VCaP (cell line): ENCODE measurements around the gene SREK1IP1.

Source experiments
- H3K27ac ChIP-seq: fragments of 450-650 bp; 2 replicates; pipeline ENCODE4 v1.5.1; 2017
- TF ChIP-seq, protein P1 (sequence below): fragments of 450-650 bp; conservative IDR thresholded peaks from 2 replicates; pipeline ENCODE4 v1.5.1; 2017; ENCODE audit warnings: mild to moderate bottlenecking, moderate library complexity

SREK1IP1 gene

GRCh38 chr5:64682608-64683007 is 85.9 kb downstream of the SREK1IP1 start:
- no peak overlapping the region for H3K27ac ChIP-seq
- TF ChIP-seq, protein P1, sequence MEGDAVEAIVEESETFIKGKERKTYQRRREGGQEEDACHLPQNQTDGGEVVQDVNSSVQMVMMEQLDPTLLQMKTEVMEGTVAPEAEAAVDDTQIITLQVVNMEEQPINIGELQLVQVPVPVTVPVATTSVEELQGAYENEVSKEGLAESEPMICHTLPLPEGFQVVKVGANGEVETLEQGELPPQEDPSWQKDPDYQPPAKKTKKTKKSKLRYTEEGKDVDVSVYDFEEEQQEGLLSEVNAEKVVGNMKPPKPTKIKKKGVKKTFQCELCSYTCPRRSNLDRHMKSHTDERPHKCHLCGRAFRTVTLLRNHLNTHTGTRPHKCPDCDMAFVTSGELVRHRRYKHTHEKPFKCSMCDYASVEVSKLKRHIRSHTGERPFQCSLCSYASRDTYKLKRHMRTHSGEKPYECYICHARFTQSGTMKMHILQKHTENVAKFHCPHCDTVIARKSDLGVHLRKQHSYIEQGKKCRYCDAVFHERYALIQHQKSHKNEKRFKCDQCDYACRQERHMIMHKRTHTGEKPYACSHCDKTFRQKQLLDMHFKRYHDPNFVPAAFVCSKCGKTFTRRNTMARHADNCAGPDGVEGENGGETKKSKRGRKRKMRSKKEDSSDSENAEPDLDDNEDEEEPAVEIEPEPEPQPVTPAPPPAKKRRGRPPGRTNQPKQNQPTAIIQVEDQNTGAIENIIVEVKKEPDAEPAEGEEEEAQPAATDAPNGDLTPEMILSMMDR, result peak; percentile 22

DNA sequence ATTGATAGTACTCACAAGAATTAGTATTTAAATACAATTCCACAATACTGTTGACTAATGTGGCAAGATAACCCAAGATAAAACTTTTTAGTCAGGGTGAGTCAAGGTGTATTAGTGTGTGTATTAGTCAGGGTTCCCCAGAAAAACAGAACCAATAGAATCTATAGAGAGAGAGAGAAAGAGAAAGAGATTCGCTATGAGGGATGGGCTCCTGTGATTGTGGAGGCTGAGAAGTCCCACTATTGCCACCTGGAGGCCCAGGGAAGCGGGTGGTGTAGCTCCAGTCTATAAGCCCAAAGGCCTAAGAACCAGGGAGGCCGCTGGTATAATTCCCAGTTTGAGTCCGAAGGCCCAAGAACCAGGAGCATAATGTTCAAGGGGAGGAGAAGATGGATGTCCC is 88.2 kb downstream of the SREK1IP1 start:
- TF ChIP-seq, protein P1, result no peak; the same call in 1 of the 2 replicates
- no peak overlapping the region for H3K27ac ChIP-seq

DNA sequence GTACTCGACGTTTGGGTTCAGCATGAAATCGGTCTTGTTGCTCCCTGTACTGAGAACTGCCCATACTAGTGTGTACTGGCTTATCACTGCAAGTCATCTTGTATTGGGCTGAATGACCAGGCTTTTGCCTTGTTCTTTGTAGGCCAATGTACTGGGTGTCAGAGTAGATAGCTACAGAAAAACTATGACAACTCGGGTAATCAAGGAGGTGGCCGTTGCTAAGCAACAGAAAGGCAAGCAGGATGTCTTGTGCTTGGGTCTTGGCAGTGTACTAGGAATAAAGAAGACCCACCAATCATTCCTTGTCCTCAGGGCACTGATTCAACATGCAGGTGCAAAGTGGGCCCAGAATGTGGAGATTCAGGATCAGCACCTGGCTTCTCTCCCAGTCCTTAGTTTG is 90.1 kb downstream of the SREK1IP1 start:
- no peak overlapping the region for H3K27ac ChIP-seq

GRCh38 chr5:64671678-64672077 is 96.8 kb downstream of the SREK1IP1 start:
- no peak overlapping the region for H3K27ac ChIP-seq
- TF ChIP-seq, protein P1, result no peak

More for the DNA sequence above, 90.1 kb downstream of the SREK1IP1 start:
- TF ChIP-seq, protein P1, result no peak

- TF ChIP-seq, protein P1, result no peak
- H3K27ac ChIP-seq, result no peak overlapping the region
Observed at GRCh38 chr5:64670277-64670676, 98.2 kb downstream of the SREK1IP1 start.
